ENCODE measurements around the gene ZBTB43. TPM values are rescaled to one million over a fixed set of nuclear protein-coding genes. Genes with fewer than 3 reads are reported as not detected.

Gene ZBTB43
- total RNA-seq, 1 donor from 2014 or later, result 23.0 TPM

- Mint-ChIP-seq H3K27ac (ENCODE audit: unreplicated experiment) (no peak overlapping the region), H3K4me3 (no peak overlapping the region), H3K4me1 (no peaks in the 10 kb centered on the region), H3K9me3 (no peaks in the 10 kb centered on the region), H3K27me3 (ENCODE audit: low read depth) (peaks cover 69% of the 10 kb centered on the region), H3K36me3 (ENCODE audit: low read depth) (no peaks in the 10 kb centered on the region)
- DNase-seq (ENCODE audit: low read depth, low spot score), result no peak
- TF ChIP-seq, protein P1, sequence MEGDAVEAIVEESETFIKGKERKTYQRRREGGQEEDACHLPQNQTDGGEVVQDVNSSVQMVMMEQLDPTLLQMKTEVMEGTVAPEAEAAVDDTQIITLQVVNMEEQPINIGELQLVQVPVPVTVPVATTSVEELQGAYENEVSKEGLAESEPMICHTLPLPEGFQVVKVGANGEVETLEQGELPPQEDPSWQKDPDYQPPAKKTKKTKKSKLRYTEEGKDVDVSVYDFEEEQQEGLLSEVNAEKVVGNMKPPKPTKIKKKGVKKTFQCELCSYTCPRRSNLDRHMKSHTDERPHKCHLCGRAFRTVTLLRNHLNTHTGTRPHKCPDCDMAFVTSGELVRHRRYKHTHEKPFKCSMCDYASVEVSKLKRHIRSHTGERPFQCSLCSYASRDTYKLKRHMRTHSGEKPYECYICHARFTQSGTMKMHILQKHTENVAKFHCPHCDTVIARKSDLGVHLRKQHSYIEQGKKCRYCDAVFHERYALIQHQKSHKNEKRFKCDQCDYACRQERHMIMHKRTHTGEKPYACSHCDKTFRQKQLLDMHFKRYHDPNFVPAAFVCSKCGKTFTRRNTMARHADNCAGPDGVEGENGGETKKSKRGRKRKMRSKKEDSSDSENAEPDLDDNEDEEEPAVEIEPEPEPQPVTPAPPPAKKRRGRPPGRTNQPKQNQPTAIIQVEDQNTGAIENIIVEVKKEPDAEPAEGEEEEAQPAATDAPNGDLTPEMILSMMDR (conservative IDR thresholded peaks at IDR 0.05), result no peak
Observed at GRCh38 chr9:126788046-126788445, 16.8 kb upstream of the ZBTB43 start.

- no peaks in the 10 kb centered on the region for H3K9me3 Mint-ChIP-seq
- DNase-seq (ENCODE audit: low read depth, low spot score), result no peak
Observed at GRCh38 chr9:126788634-126789349, 16.0 kb upstream of the ZBTB43 start.

GRCh38 chr9:126790561-126790960, 14.3 kb upstream of the ZBTB43 start:
- no peaks in the 10 kb centered on the region for H3K4me1 Mint-ChIP-seq
- TF ChIP-seq, protein P1 (conservative IDR thresholded peaks at IDR 0.05), result no peak
- H3K27ac Mint-ChIP-seq (ENCODE audit: unreplicated experiment), result no peak overlapping the region
- H3K27me3 Mint-ChIP-seq (ENCODE audit: low read depth), result peaks cover 77% of the 10 kb centered on the region
- no peaks in the 10 kb centered on the region for H3K36me3 Mint-ChIP-seq (ENCODE audit: low read depth)
- H3K4me3 Mint-ChIP-seq, result no peak overlapping the region
- no peaks in the 10 kb centered on the region for H3K9me3 Mint-ChIP-seq
- no peak for DNase-seq (ENCODE audit: low read depth, low spot score)

More at GRCh38 chr9:126788634-126789349, 16.0 kb upstream of the ZBTB43 start:
- Mint-ChIP-seq H3K4me3 (no peak overlapping the region), H3K4me1 (no peaks in the 10 kb centered on the region), H3K36me3 (ENCODE audit: low read depth) (no peaks in the 10 kb centered on the region), H3K27me3 (ENCODE audit: low read depth) (peaks cover 76% of the 10 kb centered on the region), H3K27ac (ENCODE audit: unreplicated experiment) (no peak overlapping the region)
- TF ChIP-seq, protein P1 (conservative IDR thresholded peaks at IDR 0.05), result no peak

DNA sequence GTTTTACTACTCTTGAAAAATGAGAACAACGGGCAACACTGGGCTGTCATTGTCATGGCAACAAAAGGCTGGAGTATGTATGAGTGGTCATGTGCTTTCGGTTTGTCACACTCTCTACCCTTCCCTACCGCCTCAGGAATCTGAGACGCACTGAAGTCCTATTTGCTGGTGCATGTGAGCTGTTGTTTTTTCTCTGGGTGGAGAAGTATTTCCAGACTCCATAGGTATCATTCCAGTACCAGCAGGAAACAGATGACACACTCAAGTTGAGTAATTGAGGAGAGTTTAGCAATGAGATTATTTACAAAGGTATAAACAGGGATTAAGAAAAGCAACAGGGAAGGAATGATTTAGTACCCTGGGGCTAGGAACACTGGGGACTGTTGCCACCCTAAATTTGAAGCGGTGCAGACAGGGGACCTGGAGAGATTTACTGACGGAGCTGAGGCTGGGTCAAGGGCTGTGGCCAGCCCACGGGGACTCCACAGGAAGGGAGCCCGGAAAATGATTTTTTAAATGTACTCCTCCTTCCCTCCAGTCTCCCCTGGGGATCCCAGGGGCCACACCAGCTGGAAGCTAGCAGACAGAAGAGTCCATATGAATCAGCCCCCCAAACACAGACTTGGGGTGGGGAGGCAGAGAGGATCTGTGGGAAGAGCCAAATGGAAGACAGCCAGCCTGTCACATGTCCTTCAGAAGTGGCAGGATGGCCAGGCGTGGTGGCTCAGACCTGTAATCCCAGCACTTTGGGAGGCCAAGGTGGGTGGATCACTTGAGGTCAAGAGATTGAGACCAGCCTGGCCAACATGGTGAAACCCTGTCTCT, 13.2 kb upstream of the ZBTB43 start:
- H3K9me3 Mint-ChIP-seq, result no peaks in the 10 kb centered on the region
- no peak for DNase-seq (ENCODE audit: low read depth, low spot score)
- no peak overlapping the region for H3K4me3 Mint-ChIP-seq
- no peaks in the 10 kb centered on the region for H3K4me1 Mint-ChIP-seq
- peaks cover 73% of the 10 kb centered on the region for H3K27me3 Mint-ChIP-seq (ENCODE audit: low read depth)
- no peaks in the 10 kb centered on the region for H3K36me3 Mint-ChIP-seq (ENCODE audit: low read depth)
- no peak overlapping the region for H3K27ac Mint-ChIP-seq (ENCODE audit: unreplicated experiment)
- TF ChIP-seq, protein P1 (conservative IDR thresholded peaks at IDR 0.05), result no peak

DNA sequence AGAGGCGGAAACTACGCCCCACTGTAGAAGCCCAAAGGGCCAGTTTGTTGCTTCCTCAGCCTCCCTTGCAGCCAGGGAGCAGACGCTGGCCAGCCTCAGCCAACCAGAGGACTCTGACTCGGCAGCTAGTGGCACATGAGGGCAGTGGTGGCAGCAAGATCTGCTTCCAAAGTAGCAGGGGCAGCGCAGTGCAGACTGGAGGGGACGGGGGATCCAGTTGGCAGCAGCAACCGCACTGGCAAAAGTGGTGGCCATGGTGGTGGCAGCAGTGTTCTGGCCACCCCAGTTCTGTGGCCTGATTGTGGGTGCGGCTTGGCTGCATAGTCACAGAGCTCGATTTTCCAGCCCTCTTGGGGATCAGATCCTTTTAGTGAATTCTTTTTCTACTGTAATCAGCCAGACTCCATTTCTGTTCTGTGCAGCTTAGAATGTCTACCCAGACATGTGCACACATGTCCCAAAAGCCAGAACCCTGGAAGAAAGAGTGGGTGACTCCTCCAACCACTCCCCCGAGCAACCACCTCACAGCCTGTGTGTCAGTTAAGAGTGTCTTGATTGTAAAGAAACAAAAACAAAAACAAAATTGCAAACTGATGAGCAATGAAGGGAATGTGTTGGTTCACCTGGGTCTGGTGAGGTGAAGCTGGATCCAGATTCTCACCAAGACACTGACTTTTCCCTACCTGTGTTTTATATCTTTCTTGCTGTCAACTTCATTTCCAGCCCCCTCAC, 11.0 kb upstream of the ZBTB43 start:
- no peak for DNase-seq (ENCODE audit: low read depth, low spot score)

More for the DNA sequence above, 11.0 kb upstream of the ZBTB43 start:
- Mint-ChIP-seq H3K36me3 (ENCODE audit: low read depth) (no peaks in the 10 kb centered on the region), H3K9me3 (no peaks in the 10 kb centered on the region), H3K4me1 (no peaks in the 10 kb centered on the region), H3K27me3 (ENCODE audit: low read depth) (peaks cover 53% of the 10 kb centered on the region), H3K27ac (ENCODE audit: unreplicated experiment) (no peak overlapping the region), H3K4me3 (no peak overlapping the region)
- TF ChIP-seq, protein P1 (conservative IDR thresholded peaks at IDR 0.05), result no peak

Measured in neural crest cell (in vitro differentiated cells).